HepG2 (cell line): Measurements from ENCODE around the gene INHA. TPM values are rescaled to one million over a fixed set of nuclear protein-coding genes. Genes with fewer than 3 reads are reported as not detected.

Experiments
- BCLAF1 ChIP-seq: fragments of 450-650 bp; IDR thresholded peaks from 2 replicates; pipeline ENCODE4 v1.6.1; 2017; ENCODE audit warnings: mild to moderate bottlenecking
- ELF4 ChIP-seq: sonication (generic); formaldehyde crosslinking; IDR thresholded peaks from 2 replicates; pipeline ENCODE4 v1.5.0; 2020; ENCODE audit warnings: missing genetic modification reagents, mild to moderate bottlenecking, moderate library complexity, borderline replicate concordance
- GPN1 ChIP-seq: sonication (generic); formaldehyde crosslinking; IDR thresholded peaks from 2 replicates; pipeline ENCODE4 v1.5.1; 2020; ENCODE audit warnings: missing genetic modification reagents, borderline replicate concordance
- GZF1 ChIP-seq: sonication (generic); formaldehyde crosslinking; IDR thresholded peaks from 2 replicates; pipeline ENCODE4 v1.5.1; 2020; ENCODE audit warnings: mild to moderate bottlenecking, missing genetic modification reagents
- KLF6 ChIP-seq: IDR thresholded peaks from 2 replicates; pipeline ENCODE4 v1.8.0; 2016; ENCODE audit warnings: missing biosample characterization, missing genetic modification reagents
- MED8 ChIP-seq: sonication (generic); formaldehyde crosslinking; IDR thresholded peaks from 2 replicates; pipeline ENCODE4 v1.8.1; 2023; ENCODE audit warnings: mild to moderate bottlenecking, missing genetic modification reagents; ENCODE audit not compliant: insufficient replicate concordance
- PHF5A ChIP-seq: IDR thresholded peaks from one replicate; pipeline ENCODE4 v1.6.1; 2018; ENCODE audit warnings: low read depth, missing genetic modification reagents; ENCODE audit not compliant: unreplicated experiment
- SNAPC2 ChIP-seq: sonication (generic); formaldehyde crosslinking; IDR thresholded peaks from 2 replicates; pipeline ENCODE4 v1.8.1; 2022; ENCODE audit warnings: mild to moderate bottlenecking, missing genetic modification reagents
- THAP8 ChIP-seq: sonication (generic); formaldehyde crosslinking; IDR thresholded peaks from 2 replicates; pipeline ENCODE4 v1.5.1; 2020; ENCODE audit warnings: missing genetic modification reagents, mild to moderate bottlenecking, borderline replicate concordance
- ZBTB39 ChIP-seq: sonication (generic); formaldehyde crosslinking; IDR thresholded peaks from 2 replicates; pipeline ENCODE4 v1.5.0; 2020; ENCODE audit warnings: missing genetic modification reagents
- ZNF670 ChIP-seq: sonication (generic); formaldehyde crosslinking; IDR thresholded peaks from 2 replicates; pipeline ENCODE4 v1.8.0; 2022; ENCODE audit warnings: mild to moderate bottlenecking, missing genetic modification reagents, borderline replicate concordance
- ZNF720 ChIP-seq: sonication (generic); formaldehyde crosslinking; IDR thresholded peaks from 2 replicates; pipeline ENCODE4 v1.4.0; 2020; ENCODE audit warnings: missing genetic modification reagents
- ZNF746 ChIP-seq: sonication (generic); formaldehyde crosslinking; IDR thresholded peaks from 2 replicates; pipeline ENCODE4 v1.8.0; 2022; ENCODE audit warnings: mild to moderate bottlenecking, missing genetic modification reagents
- ZNF883 ChIP-seq: sonication (generic); formaldehyde crosslinking; IDR thresholded peaks from 2 replicates; pipeline ENCODE4 v1.5.1; 2020; ENCODE audit warnings: mild to moderate bottlenecking, missing genetic modification reagents; ENCODE audit errors: not compliant biosample characterization
- polyA plus RNA-seq, 8 experiments: library from polyadenylated mRNA; depleted of rRNA in 3 of 8; stranded (reverse) in 7 of 8; unstranded in 1 of 8; fragments of >200 nt; fragmentation: Illumina TruSeq in 4 of 8; extraction: Trizol in 4 of 8; gene quantifications; 2 replicates each; pipeline versions ENCODE4 v1.2.1 to v1.2.3, GENCODE V29; 2011 to 2016; ENCODE audit warnings: low read depth in 4 of 8, missing spikeins in 1 of 8, mixed read lengths in 1 of 8; ENCODE audit not compliant: insufficient read depth in 1 of 8
- total RNA-seq, 5 experiments: library from RNA; depleted of rRNA; stranded (reverse); fragments of >200 nt; fragmentation: Illumina TruSeq; extraction: Trizol; gene quantifications; 2 replicates each; pipeline ENCODE4 v1.2.3, GENCODE V29; 2016; ENCODE audit warnings: low read depth in 1 of 5
- TF ChIP-seq, protein P1 (sequence below): sonication (generic); formaldehyde crosslinking; IDR thresholded peaks from 2 replicates; pipeline ENCODE4 v1.8.1; 2023; ENCODE audit warnings: mild to moderate bottlenecking, missing genetic modification reagents
- TF ChIP-seq, protein P2 (sequence below), 2 experiments: sonication (generic) in 1 of 2; formaldehyde crosslinking in 1 of 2; IDR thresholded peaks; 2 replicates each; pipeline versions ENCODE4 v1.5.1 to v1.6.1; 2011 to 2020; ENCODE audit warnings: borderline replicate concordance in 1 of 2, low read depth in 1 of 2, low read length in 1 of 2, mild to moderate bottlenecking in 1 of 2, missing genetic modification reagents in 1 of 2, moderate library complexity in 1 of 2

Gene INHA
- total and polyA plus RNA-seq, 2 of the 13 experiments (the other 11 are each of a cell fraction or from before 2014, with no cell fraction given) = 4.1 to 15.2 TPM

GRCh38 chr2:219552382-219553167 is 19.5 kb upstream of the INHA start (continued):
- TF ChIP-seq, protein P1, sequence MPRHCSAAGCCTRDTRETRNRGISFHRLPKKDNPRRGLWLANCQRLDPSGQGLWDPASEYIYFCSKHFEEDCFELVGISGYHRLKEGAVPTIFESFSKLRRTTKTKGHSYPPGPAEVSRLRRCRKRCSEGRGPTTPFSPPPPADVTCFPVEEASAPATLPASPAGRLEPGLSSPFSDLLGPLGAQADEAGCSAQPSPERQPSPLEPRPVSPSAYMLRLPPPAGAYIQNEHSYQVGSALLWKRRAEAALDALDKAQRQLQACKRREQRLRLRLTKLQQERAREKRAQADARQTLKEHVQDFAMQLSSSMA = peak; percentile 69; the same call in 1 of the 2 replicates
- TF ChIP-seq GPN1 (CRISPR knock-in tag) (no peak), ZNF670 (CRISPR knock-in tag) (peak; percentile 67; the same call in 1 of the 2 replicates), ZBTB39 (peak; percentile 86; the same call in 1 of the 2 replicates), ZNF883 (peak; percentile 75), ZNF720 (CRISPR knock-in tag) (no peak), PHF5A (CRISPR knock-in tag) (peak; percentile 14), KLF6 (CRISPR knock-in tag) (peak; percentile 3; the same call in 1 of the 2 replicates), THAP8 (no peak), ELF4 (CRISPR knock-in tag) (no peak; the same call in 1 of the 2 replicates), BCLAF1 (no peak), ZNF746 (no peak), GZF1 (CRISPR knock-in tag) (0 out of 2 replicates have a peak, but pooled peaks have one; percentile 1), SNAPC2 (CRISPR knock-in tag) (peak; percentile 56; the same call in 1 of the 2 replicates), MED8 (CRISPR knock-in tag) (peak; percentile 51)
- TF ChIP-seq, protein P2, sequence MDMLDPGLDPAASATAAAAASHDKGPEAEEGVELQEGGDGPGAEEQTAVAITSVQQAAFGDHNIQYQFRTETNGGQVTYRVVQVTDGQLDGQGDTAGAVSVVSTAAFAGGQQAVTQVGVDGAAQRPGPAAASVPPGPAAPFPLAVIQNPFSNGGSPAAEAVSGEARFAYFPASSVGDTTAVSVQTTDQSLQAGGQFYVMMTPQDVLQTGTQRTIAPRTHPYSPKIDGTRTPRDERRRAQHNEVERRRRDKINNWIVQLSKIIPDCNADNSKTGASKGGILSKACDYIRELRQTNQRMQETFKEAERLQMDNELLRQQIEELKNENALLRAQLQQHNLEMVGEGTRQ (IDR thresholded peaks at IDR 0.05; ENCODE audit: low read depth, low read length) = no peak
- TF ChIP-seq, protein P2 (CRISPR knock-in tag; IDR thresholded peaks at IDR 0.05; ENCODE audit: borderline replicate concordance) = peak; percentile 54; the same call in 1 of the 2 replicates
